Measurements from ENCODE around the gene PLEKHG5. TPM values are rescaled to one million over a fixed set of nuclear protein-coding genes. Genes with fewer than 3 reads are reported as not detected.
A peak's percentile ranks its signal among the peaks of the same experiment; 100 is the strongest.
"Not testable (repeated sequence)": the region's sequence is repeated elsewhere in the genome, so short reads cannot be mapped to it uniquely, and the experiment has no call there.

The PLEKHG5 gene
- total RNA-seq, 1 donor from 2014 or later, result 16.8 TPM

GRCh38 chr1:6440198-6441126 lies 51.0 kb downstream of the PLEKHG5 start:
- DNase-seq (ENCODE audit: missing footprints), result no peak
- intact Hi-C loops (cut with DNase I), result no loop called here
- ATAC-seq, result no peak

GRCh38 chr1:6438047-6438525 lies 53.4 kb downstream of the PLEKHG5 start:
- intact Hi-C loops (cut with DNase I), result no loop called here

DNA sequence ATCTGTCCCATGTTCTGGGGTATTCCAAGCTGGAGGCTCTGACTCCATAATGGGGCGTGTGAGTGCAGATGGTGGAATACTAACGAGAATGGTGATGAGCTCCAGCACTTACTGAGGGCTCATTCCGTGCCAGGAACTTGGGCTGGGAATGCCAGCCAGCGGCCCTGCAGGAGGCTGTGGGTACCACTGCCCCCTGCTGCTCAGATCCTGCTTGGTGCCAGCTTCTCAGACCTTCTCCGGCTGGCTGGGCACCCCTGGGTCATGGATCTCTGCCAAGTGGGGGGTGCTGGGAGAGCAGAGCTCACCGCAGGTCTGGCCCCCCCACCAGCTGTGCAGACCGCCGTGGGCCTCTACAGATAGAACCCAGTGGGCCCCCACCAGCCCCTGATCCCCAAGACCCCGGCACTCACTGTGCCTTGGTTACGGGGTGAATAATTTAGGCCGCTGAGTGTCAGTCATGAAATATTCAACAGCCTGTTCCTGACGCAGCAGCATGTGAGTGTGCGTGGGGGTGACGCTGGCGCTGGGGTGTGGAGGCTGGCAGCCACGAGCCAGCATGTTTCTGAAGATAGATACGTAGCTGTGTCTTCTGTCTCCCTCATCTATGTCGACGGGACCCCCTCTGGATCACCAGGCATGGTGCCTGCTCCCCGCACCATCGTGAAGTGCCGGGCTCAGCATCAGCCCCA lies 54.3 kb downstream of the PLEKHG5 start:
- ATAC-seq, result peak; percentile 21
- intact Hi-C loops (cut with DNase I); DNase-seq (ENCODE audit: missing footprints): not testable (repeated sequence)

More at GRCh38 chr1:6438047-6438525, 53.4 kb downstream of the PLEKHG5 start:
- ATAC-seq (peak; percentile 55), DNase-seq (ENCODE audit: missing footprints) (no peak)

DNA sequence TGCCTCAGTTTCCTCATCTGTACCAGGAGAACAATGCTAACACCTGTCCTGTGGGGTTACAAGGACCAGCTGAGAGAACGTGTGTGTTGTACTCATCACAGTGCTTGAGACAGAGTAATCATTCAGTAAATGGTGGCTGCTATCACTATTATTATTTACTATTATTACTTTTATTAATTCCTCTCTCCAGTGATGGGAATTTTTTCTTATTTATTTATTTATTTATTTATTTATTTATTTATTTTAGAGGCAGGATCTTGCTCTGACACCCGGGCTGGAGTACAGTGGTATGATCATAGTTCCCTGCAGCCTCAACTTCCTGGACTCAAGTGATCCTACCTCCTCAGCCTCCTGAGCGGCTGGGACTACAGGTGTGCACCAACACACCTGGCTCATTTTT lies 55.2 kb downstream of the PLEKHG5 start:
- DNase-seq (ENCODE audit: missing footprints); intact Hi-C loops (cut with DNase I); ATAC-seq: not testable (repeated sequence)

- intact Hi-C loops (cut with DNase I), result no loop called here
- DNase-seq (ENCODE audit: missing footprints) (no peak), ATAC-seq (no peak)
Measured at GRCh38 chr1:6435547-6435946, 55.9 kb downstream of the PLEKHG5 start.

GRCh38 chr1:6435129-6435528 lies 56.3 kb downstream of the PLEKHG5 start:
- intact Hi-C loops (cut with DNase I), result no loop called here
- DNase-seq (ENCODE audit: missing footprints) (no peak), ATAC-seq (no peak)

DNA sequence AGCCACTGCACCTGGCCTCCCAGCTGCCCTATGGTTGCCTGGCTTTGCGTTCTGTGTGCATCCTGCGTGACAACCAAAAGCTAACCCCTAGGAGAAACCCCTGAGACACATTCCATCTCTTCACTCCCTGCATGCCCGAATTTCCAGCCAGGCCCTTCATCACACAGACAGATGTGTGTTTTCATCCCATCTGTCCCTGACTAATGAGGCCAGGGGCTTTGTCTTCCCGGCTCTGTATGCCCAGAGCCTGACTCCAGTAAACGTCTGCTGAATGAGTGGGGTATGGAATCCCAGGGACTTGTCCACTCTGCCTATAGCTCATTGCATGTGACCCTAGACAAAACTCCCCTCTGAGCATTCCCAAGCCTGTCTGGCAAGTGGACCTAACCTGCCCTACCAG lies 57.3 kb downstream of the PLEKHG5 start:
- no peak for DNase-seq (ENCODE audit: missing footprints)
- no peak for ATAC-seq
- intact Hi-C loops (cut with DNase I), result no loop called here

- DNase-seq (ENCODE audit: missing footprints); intact Hi-C loops (cut with DNase I); ATAC-seq: not testable (repeated sequence)
Measured at GRCh38 chr1:6431645-6432579, 59.6 kb downstream of the PLEKHG5 start.

GRCh38 chr1:6429660-6430411 lies 61.6 kb downstream of the PLEKHG5 start:
- ATAC-seq; DNase-seq (ENCODE audit: missing footprints); intact Hi-C loops (cut with DNase I): not testable (repeated sequence)

DNA sequence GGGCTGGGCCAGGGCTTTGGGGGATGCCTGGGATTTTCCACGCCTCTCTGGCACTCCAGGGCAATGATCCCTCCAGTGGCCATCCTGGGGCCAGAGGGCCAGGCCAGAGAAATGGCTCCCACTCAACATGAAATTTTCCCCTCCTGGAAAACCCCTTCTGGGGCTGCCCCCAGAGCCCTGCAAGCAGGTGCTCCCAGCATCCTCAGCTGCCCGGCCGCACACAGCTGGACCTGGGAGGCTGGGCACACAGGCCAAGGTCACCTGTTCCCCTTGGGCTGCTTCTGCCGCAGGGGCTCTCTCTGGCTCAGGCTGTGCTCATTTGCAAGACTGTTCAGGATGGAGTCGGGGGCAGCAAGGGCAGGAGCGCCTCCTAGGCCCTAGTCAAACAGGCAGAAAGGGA lies 63.0 kb downstream of the PLEKHG5 start:
- not testable (repeated sequence) for DNase-seq (ENCODE audit: missing footprints); ATAC-seq

GRCh38 chr1:6427441-6428390 lies 63.8 kb downstream of the PLEKHG5 start:
- ATAC-seq (no peak), DNase-seq (ENCODE audit: missing footprints) (no peak)
- intact Hi-C loops (cut with DNase I), result no loop called here

More for the DNA sequence above, 63.0 kb downstream of the PLEKHG5 start:
- intact Hi-C loops (cut with DNase I), result not testable (repeated sequence)

- ATAC-seq (no peak), DNase-seq (ENCODE audit: missing footprints) (no peak)
- intact Hi-C loops (cut with DNase I), result no loop called here
Measured at GRCh38 chr1:6426972-6427350, 64.5 kb downstream of the PLEKHG5 start.

- intact Hi-C loops (cut with DNase I), result no loop called here
- ATAC-seq (no peak), DNase-seq (ENCODE audit: missing footprints) (no peak)
Measured at GRCh38 chr1:6426277-6426971, 65.0 kb downstream of the PLEKHG5 start.

GRCh38 chr1:6425658-6426057 lies 65.8 kb downstream of the PLEKHG5 start:
- intact Hi-C loops (cut with DNase I), result no loop called here
- DNase-seq (ENCODE audit: missing footprints) (no peak), ATAC-seq (no peak)

GRCh38 chr1:6424619-6425593 lies 66.6 kb downstream of the PLEKHG5 start, which contains the start of gene ESPN:
Gene ESPN (plus strand): TSS chr1:6424776. CDS start chr1:6424956, 180 bp downstream.
- no peak for DNase-seq (ENCODE audit: missing footprints)
- ATAC-seq, result no peak
- intact Hi-C loops (cut with DNase I), result no loop called here

All from Right ventricle myocardium inferior (tissue), 1 donor.